ENCODE data around the gene SCARB2. TPM values are rescaled to one million over a fixed set of nuclear protein-coding genes. Genes with fewer than 3 reads are reported as not detected.

SCARB2 gene
- polyA plus RNA-seq, 1 donor (not counting 4 experiments of a cell fraction or from before 2014, with no cell fraction given): 72.2 TPM

GRCh38 chr4:76204936-76205335, 8.7 kb downstream of the SCARB2 start:
- Histone ChIP-seq H3K36me3 (ENCODE audit: control insufficient read depth in 2 of 2, extremely low read depth in 1 of 2, insufficient read depth in 2 of 2, low read length in 2 of 2) (peaks cover 0 to 2% of the 10 kb centered on the region in 2 experiments), H4K20me1 (ENCODE audit: control insufficient read depth, extremely low read depth, insufficient read depth, low read length) (no peaks in the 10 kb centered on the region), H3K9ac (ENCODE audit: control insufficient read depth, extremely low read depth, insufficient read depth, low read length) (no peak overlapping the region), H3K4me1 (ENCODE audit: control insufficient read depth, extremely low read depth, insufficient read depth, low read length) (peaks cover 11% of the 10 kb centered on the region), H3K9me3 (ENCODE audit: control insufficient read depth, low read depth, low read length) (no peaks in the 10 kb centered on the region), H3K27me3 (ENCODE audit: control insufficient read depth, extremely low read depth, insufficient read depth, low read length) (no peaks in the 10 kb centered on the region), H3K9me1 (ENCODE audit: control insufficient read depth, extremely low read depth, insufficient read depth, low read length) (no peaks in the 10 kb centered on the region), H3K27ac (ENCODE audit: control insufficient read depth, insufficient read depth, low read length) (no peak overlapping the region), H2AFZ (ENCODE audit: control insufficient read depth, low read length) (no peak overlapping the region), H3K79me2 (ENCODE audit: control insufficient read depth, insufficient read depth, low read length) (peaks cover 58% of the 10 kb centered on the region), H3K4me2 (ENCODE audit: control insufficient read depth, extremely low read depth, insufficient read depth, low read depth, low read length) (no peak overlapping the region), H3K4me3 (ENCODE audit: control insufficient read depth in 2 of 3, extremely low read depth in 1 of 3, insufficient read depth in 2 of 3, low read depth in 1 of 3, low read length in 3 of 3) (no peak overlapping the region)
- no peak for DNase-seq (ENCODE audit: low read depth, low spot score)
- dilution Hi-C loops (cut with MboI; ENCODE audit: extremely low pct_ligation_motif_present, low sequenced_read_pairs): no loop called here
- FAIRE-seq: no peak
- TF ChIP-seq CTCF (optimal IDR thresholded peaks at IDR 0.05 in 1 of 3, IDR thresholded peaks at IDR 0.05 in 1 of 3, conservative IDR thresholded peaks at IDR 0.05 in 1 of 3; ENCODE audit: extremely low read depth in 1 of 3, insufficient read depth in 2 of 3, low read length in 3 of 3) (no peak), EZH2 (IDR thresholded peaks at IDR 0.05; ENCODE audit: low read length) (no peak)

GRCh38 chr4:76203541-76203940, 10.1 kb downstream of the SCARB2 start:
- Histone ChIP-seq H3K4me1 (ENCODE audit: control insufficient read depth, extremely low read depth, insufficient read depth, low read length) (peaks cover 13% of the 10 kb centered on the region), H2AFZ (ENCODE audit: control insufficient read depth, low read length) (no peak overlapping the region), H4K20me1 (ENCODE audit: control insufficient read depth, extremely low read depth, insufficient read depth, low read length) (no peaks in the 10 kb centered on the region), H3K4me2 (ENCODE audit: control insufficient read depth, extremely low read depth, insufficient read depth, low read depth, low read length) (no peak overlapping the region), H3K9ac (ENCODE audit: control insufficient read depth, extremely low read depth, insufficient read depth, low read length) (no peak overlapping the region), H3K27me3 (ENCODE audit: control insufficient read depth, extremely low read depth, insufficient read depth, low read length) (no peaks in the 10 kb centered on the region), H3K9me1 (ENCODE audit: control insufficient read depth, extremely low read depth, insufficient read depth, low read length) (no peaks in the 10 kb centered on the region), H3K27ac (ENCODE audit: control insufficient read depth, insufficient read depth, low read length) (no peak overlapping the region), H3K36me3 (ENCODE audit: control insufficient read depth in 2 of 2, extremely low read depth in 1 of 2, insufficient read depth in 2 of 2, low read length in 2 of 2) (peaks cover 0 to 2% of the 10 kb centered on the region in 2 experiments), H3K4me3 (ENCODE audit: control insufficient read depth in 2 of 3, extremely low read depth in 1 of 3, insufficient read depth in 2 of 3, low read depth in 1 of 3, low read length in 3 of 3) (no peak overlapping the region), H3K9me3 (ENCODE audit: control insufficient read depth, low read depth, low read length) (no peaks in the 10 kb centered on the region), H3K79me2 (ENCODE audit: control insufficient read depth, insufficient read depth, low read length) (peaks cover 54% of the 10 kb centered on the region)
- TF ChIP-seq EZH2 (IDR thresholded peaks at IDR 0.05; ENCODE audit: low read length) (no peak), CTCF (optimal IDR thresholded peaks at IDR 0.05 in 1 of 3, IDR thresholded peaks at IDR 0.05 in 1 of 3, conservative IDR thresholded peaks at IDR 0.05 in 1 of 3; ENCODE audit: extremely low read depth in 1 of 3, insufficient read depth in 2 of 3, low read length in 3 of 3) (no peak)
- DNase-seq (ENCODE audit: low read depth, low spot score): no peak
- dilution Hi-C loops (cut with MboI; ENCODE audit: extremely low pct_ligation_motif_present, low sequenced_read_pairs): no loop called here
- no peak for FAIRE-seq

All from keratinocyte (primary cell).